Osteocyte (in vitro differentiated cells): ENCODE measurements around the gene MPV17L2. TPM values are rescaled to one million over a fixed set of nuclear protein-coding genes. Genes with fewer than 3 reads are reported as not detected.

Experiments
- DNase-seq: peaks from one replicate; pipeline ENCODE4 v3.0.0; 2021; ENCODE audit warnings: mixed read lengths; ENCODE audit not compliant: unreplicated experiment; ENCODE audit errors: extremely low spot score
- H3K27ac Mint-ChIP-seq: one replicate; pipeline ENCODE4 v1.8.0; 2021; ENCODE audit warnings: mild to moderate bottlenecking, mixed read lengths; ENCODE audit not compliant: unreplicated experiment
- H3K27me3 Mint-ChIP-seq: one replicate; pipeline ENCODE4 v1.8.0; 2021; ENCODE audit warnings: mixed read lengths; ENCODE audit not compliant: unreplicated experiment
- H3K36me3 Mint-ChIP-seq: one replicate; pipeline ENCODE4 v1.8.0; 2021; ENCODE audit warnings: mixed read lengths; ENCODE audit not compliant: unreplicated experiment
- H3K4me1 Mint-ChIP-seq: one replicate; pipeline ENCODE4 v1.8.0; 2021; ENCODE audit warnings: mixed read lengths; ENCODE audit not compliant: unreplicated experiment
- H3K4me3 Mint-ChIP-seq: one replicate; pipeline ENCODE4 v1.8.0; 2021; ENCODE audit warnings: mild to moderate bottlenecking, moderate library complexity, mixed read lengths; ENCODE audit not compliant: unreplicated experiment
- H3K9me3 Mint-ChIP-seq: one replicate; pipeline ENCODE4 v1.8.0; 2021; ENCODE audit warnings: mixed read lengths; ENCODE audit not compliant: unreplicated experiment
- CTCF ChIP-seq: fragments of 200-600 bp; sonication (generic); IDR thresholded peaks from 2 replicates; pipeline ENCODE4 v1.5.0; 2021; ENCODE audit warnings: antibody characterized with exemption, mild to moderate bottlenecking, moderate library complexity
- total RNA-seq: library from RNA; stranded (reverse); gene quantifications from 2 replicates; pipeline ENCODE4 v1.2.1, GENCODE V29; 2021

Gene MPV17L2
- total RNA-seq, 1 donor from 2014 or later = 11.6 TPM

GRCh38 chr19:18172331-18173053 is 20.5 kb upstream of the MPV17L2 start:
- peaks cover 8% of the 10 kb centered on the region for H3K27me3 Mint-ChIP-seq
- H3K9me3 Mint-ChIP-seq = no peaks in the 10 kb centered on the region
- no peak overlapping the region for H3K27ac Mint-ChIP-seq
- peaks cover 16% of the 10 kb centered on the region for H3K4me1 Mint-ChIP-seq
- peak overlapping the region; percentile 50 for H3K4me3 Mint-ChIP-seq
- DNase-seq = no peak
- peaks cover 14% of the 10 kb centered on the region for H3K36me3 Mint-ChIP-seq
- TF ChIP-seq CTCF = no peak

GRCh38 chr19:18173054-18173571 is 19.9 kb upstream of the MPV17L2 start:
- no peak for DNase-seq
- peak overlapping the region; percentile 79 for H3K4me3 Mint-ChIP-seq
- H3K27ac Mint-ChIP-seq = no peak overlapping the region
- H3K4me1 Mint-ChIP-seq = peaks cover 16% of the 10 kb centered on the region
- no peak for TF ChIP-seq CTCF
- H3K9me3 Mint-ChIP-seq = no peaks in the 10 kb centered on the region
- peaks cover 8% of the 10 kb centered on the region for H3K27me3 Mint-ChIP-seq
- H3K36me3 Mint-ChIP-seq = peaks cover 11% of the 10 kb centered on the region

GRCh38 chr19:18173572-18174288 is 19.3 kb upstream of the MPV17L2 start, which contains the start of gene IFI30:
Gene IFI30, plus strand, starts transcription at chr19:18173813. Its CDS starts 29 bp downstream, at chr19:18173842.
- no peak for TF ChIP-seq CTCF
- Mint-ChIP-seq H3K27me3 (peaks cover 8% of the 10 kb centered on the region), H3K27ac (no peak within 1 kb of the TSS), H3K36me3 (peaks cover 9% of the 10 kb centered on the region), H3K9me3 (no peaks in the 10 kb centered on the region), H3K4me1 (peaks cover 16% of the 10 kb centered on the region), H3K4me3 (peak within 1 kb of the TSS; percentile 79)
- DNase-seq = no peak

GRCh38 chr19:18174983-18175382 is 18.0 kb upstream of the MPV17L2 start:
- H3K27ac Mint-ChIP-seq = no peak overlapping the region
- DNase-seq = no peak
- TF ChIP-seq CTCF = no peak
- H3K4me3 Mint-ChIP-seq = no peak overlapping the region
- H3K27me3 Mint-ChIP-seq = peaks cover 8% of the 10 kb centered on the region
- H3K4me1 Mint-ChIP-seq = peaks cover 16% of the 10 kb centered on the region
- peaks cover 9% of the 10 kb centered on the region for H3K36me3 Mint-ChIP-seq
- H3K9me3 Mint-ChIP-seq = no peaks in the 10 kb centered on the region
